ENCODE data around the gene SEL1L3. TPM values are rescaled to one million over a fixed set of nuclear protein-coding genes. Genes with fewer than 3 reads are reported as not detected.

The SEL1L3 gene
- total RNA-seq, 1 donor from 2014 or later = 24.9 TPM

DNA sequence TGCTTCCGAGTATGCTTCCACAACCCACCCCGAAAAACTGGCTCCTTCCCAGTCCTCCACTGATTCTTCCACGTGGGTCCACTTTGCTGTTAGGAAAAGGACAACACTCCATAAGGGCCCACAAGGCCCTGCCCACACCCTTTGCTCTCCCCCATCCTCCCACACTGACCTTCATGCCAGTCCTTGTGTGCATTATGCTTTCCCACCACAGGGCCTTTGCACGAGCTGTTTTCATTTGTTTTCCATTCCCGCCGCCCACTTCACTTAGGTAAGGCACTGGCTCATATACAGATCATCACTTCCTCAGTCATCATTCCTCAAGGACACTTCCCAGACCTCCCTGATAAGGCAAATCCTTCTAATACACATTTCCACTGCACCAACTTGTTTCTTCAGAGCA lies 16.8 kb upstream of the SEL1L3 start:
- H3K9me3 Mint-ChIP-seq (ENCODE audit: unreplicated experiment) = peaks cover 3% of the 10 kb centered on the region
- Histone ChIP-seq H3K4me2 (ENCODE audit: low read length) (no peak overlapping the region), H3K36me3 (ENCODE audit: insufficient read depth, low read length) (no peaks in the 10 kb centered on the region), H3K79me2 (ENCODE audit: insufficient read depth, low read length) (no peaks in the 10 kb centered on the region), H3K4me1 (ENCODE audit: insufficient read depth, low read length) (peaks cover 11% of the 10 kb centered on the region), H4K20me1 (ENCODE audit: insufficient read depth, low read length) (no peaks in the 10 kb centered on the region), H3K9me3 (ENCODE audit: insufficient read depth, low read depth, low read length) (no peaks in the 10 kb centered on the region), H2AFZ (ENCODE audit: low read depth, low read length) (no peak overlapping the region), H3K27ac (ENCODE audit: low read depth, low read length) (no peak overlapping the region), H3K4me3 (ENCODE audit: insufficient read depth, low read depth, low read length) (no peak overlapping the region), H3K9ac (ENCODE audit: low read length) (no peak overlapping the region), H3K27me3 (ENCODE audit: insufficient read depth, low read length) (no peaks in the 10 kb centered on the region)
- H3K4me1 Mint-ChIP-seq (ENCODE audit: low read depth, unreplicated experiment) = peaks cover 9% of the 10 kb centered on the region
- DNase-seq (ENCODE audit: low read depth) (no peak), FAIRE-seq (no peak)
- H3K36me3 Mint-ChIP-seq (ENCODE audit: low read depth, unreplicated experiment) = no peaks in the 10 kb centered on the region
- H3K27ac Mint-ChIP-seq (ENCODE audit: unreplicated experiment) = no peak overlapping the region
- TF ChIP-seq, protein P1, sequence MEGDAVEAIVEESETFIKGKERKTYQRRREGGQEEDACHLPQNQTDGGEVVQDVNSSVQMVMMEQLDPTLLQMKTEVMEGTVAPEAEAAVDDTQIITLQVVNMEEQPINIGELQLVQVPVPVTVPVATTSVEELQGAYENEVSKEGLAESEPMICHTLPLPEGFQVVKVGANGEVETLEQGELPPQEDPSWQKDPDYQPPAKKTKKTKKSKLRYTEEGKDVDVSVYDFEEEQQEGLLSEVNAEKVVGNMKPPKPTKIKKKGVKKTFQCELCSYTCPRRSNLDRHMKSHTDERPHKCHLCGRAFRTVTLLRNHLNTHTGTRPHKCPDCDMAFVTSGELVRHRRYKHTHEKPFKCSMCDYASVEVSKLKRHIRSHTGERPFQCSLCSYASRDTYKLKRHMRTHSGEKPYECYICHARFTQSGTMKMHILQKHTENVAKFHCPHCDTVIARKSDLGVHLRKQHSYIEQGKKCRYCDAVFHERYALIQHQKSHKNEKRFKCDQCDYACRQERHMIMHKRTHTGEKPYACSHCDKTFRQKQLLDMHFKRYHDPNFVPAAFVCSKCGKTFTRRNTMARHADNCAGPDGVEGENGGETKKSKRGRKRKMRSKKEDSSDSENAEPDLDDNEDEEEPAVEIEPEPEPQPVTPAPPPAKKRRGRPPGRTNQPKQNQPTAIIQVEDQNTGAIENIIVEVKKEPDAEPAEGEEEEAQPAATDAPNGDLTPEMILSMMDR (IDR thresholded peaks at IDR 0.05; ENCODE audit: insufficient read depth, low read depth, low read length) = no peak
- no peak for TF ChIP-seq EZH2 (IDR thresholded peaks at IDR 0.05; ENCODE audit: insufficient read depth, low read length)
- H3K27me3 Mint-ChIP-seq (ENCODE audit: low read depth, unreplicated experiment) = peaks cover 5% of the 10 kb centered on the region
- H3K4me3 Mint-ChIP-seq (ENCODE audit: unreplicated experiment) = no peak overlapping the region

DNA sequence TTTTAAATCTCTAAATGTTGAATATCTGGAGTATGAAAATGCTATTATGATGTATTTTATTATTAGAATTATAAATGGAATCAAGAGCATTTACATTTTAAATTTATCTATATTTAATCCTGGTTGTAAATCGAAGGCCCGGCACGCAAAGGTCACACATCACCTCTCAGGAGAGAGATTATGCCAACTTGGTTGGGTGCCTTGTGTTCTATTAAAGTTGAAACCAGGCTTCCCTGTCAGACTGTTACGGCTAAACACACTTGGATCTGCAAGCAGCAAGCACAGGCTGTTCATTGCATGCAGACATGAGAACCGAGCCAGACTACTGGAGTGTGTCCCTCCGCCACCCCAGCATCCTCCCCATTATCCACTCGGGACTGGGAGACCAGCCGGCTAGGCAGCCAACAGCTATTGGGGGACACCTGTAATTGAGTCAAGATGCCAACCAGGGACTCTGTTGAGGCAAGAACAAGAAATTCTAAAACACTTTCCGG lies 16.4 kb upstream of the SEL1L3 start:
- FAIRE-seq (no peak), DNase-seq (ENCODE audit: low read depth) (no peak)
- Mint-ChIP-seq H3K4me1 (ENCODE audit: low read depth, unreplicated experiment) (peaks cover 5% of the 10 kb centered on the region), H3K36me3 (ENCODE audit: low read depth, unreplicated experiment) (no peaks in the 10 kb centered on the region), H3K27ac (ENCODE audit: unreplicated experiment) (no peak overlapping the region), H3K27me3 (ENCODE audit: low read depth, unreplicated experiment) (peaks cover 5% of the 10 kb centered on the region), H3K4me3 (ENCODE audit: unreplicated experiment) (no peak overlapping the region), H3K9me3 (ENCODE audit: unreplicated experiment) (peaks cover 3% of the 10 kb centered on the region)
- Histone ChIP-seq H3K36me3 (ENCODE audit: insufficient read depth, low read length) (no peaks in the 10 kb centered on the region), H3K9ac (ENCODE audit: low read length) (no peak overlapping the region), H3K4me3 (ENCODE audit: insufficient read depth, low read depth, low read length) (no peak overlapping the region), H3K4me1 (ENCODE audit: insufficient read depth, low read length) (peaks cover 6% of the 10 kb centered on the region), H3K4me2 (ENCODE audit: low read length) (no peak overlapping the region), H3K9me3 (ENCODE audit: insufficient read depth, low read depth, low read length) (no peaks in the 10 kb centered on the region), H2AFZ (ENCODE audit: low read depth, low read length) (no peak overlapping the region), H3K27me3 (ENCODE audit: insufficient read depth, low read length) (no peaks in the 10 kb centered on the region), H3K27ac (ENCODE audit: low read depth, low read length) (no peak overlapping the region), H4K20me1 (ENCODE audit: insufficient read depth, low read length) (no peaks in the 10 kb centered on the region), H3K79me2 (ENCODE audit: insufficient read depth, low read length) (no peaks in the 10 kb centered on the region)
- TF ChIP-seq EZH2 (IDR thresholded peaks at IDR 0.05; ENCODE audit: insufficient read depth, low read length) = no peak
- TF ChIP-seq, protein P1 (IDR thresholded peaks at IDR 0.05; ENCODE audit: insufficient read depth, low read depth, low read length) = no peak

DNA sequence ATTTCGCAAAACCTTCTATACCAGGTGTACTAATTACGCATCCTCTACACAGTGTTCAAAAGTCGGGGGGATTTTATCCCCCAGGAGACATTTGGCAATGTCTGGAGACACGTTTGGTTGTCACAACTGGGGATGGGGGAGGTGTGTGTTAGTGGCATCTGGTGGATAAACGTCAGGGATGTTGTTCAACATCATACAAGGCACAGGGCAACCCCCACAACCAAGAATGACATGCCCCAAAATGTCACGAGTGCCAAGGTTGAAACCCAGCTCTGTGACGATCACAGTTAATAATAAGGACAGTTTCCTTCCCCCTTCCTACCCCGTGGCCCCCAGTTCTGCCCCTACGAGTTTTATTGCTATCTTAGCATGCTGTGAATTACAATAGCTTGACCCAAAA lies 15.9 kb upstream of the SEL1L3 start:
- Histone ChIP-seq H3K9ac (ENCODE audit: low read length) (no peak overlapping the region), H3K9me3 (ENCODE audit: insufficient read depth, low read depth, low read length) (no peaks in the 10 kb centered on the region), H2AFZ (ENCODE audit: low read depth, low read length) (no peak overlapping the region), H4K20me1 (ENCODE audit: insufficient read depth, low read length) (no peaks in the 10 kb centered on the region), H3K79me2 (ENCODE audit: insufficient read depth, low read length) (no peaks in the 10 kb centered on the region), H3K36me3 (ENCODE audit: insufficient read depth, low read length) (no peaks in the 10 kb centered on the region), H3K4me2 (ENCODE audit: low read length) (no peak overlapping the region), H3K27ac (ENCODE audit: low read depth, low read length) (no peak overlapping the region), H3K4me1 (ENCODE audit: insufficient read depth, low read length) (peaks cover 1% of the 10 kb centered on the region), H3K4me3 (ENCODE audit: insufficient read depth, low read depth, low read length) (no peak overlapping the region), H3K27me3 (ENCODE audit: insufficient read depth, low read length) (no peaks in the 10 kb centered on the region)
- Mint-ChIP-seq H3K27me3 (ENCODE audit: low read depth, unreplicated experiment) (peaks cover 5% of the 10 kb centered on the region), H3K9me3 (ENCODE audit: unreplicated experiment) (peaks cover 3% of the 10 kb centered on the region), H3K4me1 (ENCODE audit: low read depth, unreplicated experiment) (peaks cover under 1% of the 10 kb centered on the region), H3K36me3 (ENCODE audit: low read depth, unreplicated experiment) (no peaks in the 10 kb centered on the region), H3K4me3 (ENCODE audit: unreplicated experiment) (no peak overlapping the region), H3K27ac (ENCODE audit: unreplicated experiment) (no peak overlapping the region)
- FAIRE-seq (no peak), DNase-seq (ENCODE audit: low read depth) (no peak)
- TF ChIP-seq EZH2 (IDR thresholded peaks at IDR 0.05; ENCODE audit: insufficient read depth, low read length) = no peak
- TF ChIP-seq, protein P1 (IDR thresholded peaks at IDR 0.05; ENCODE audit: insufficient read depth, low read depth, low read length) = no peak

Data from astrocyte (in vitro differentiated cells and primary cell).